ENCODE results near the gene A2M. TPM values are rescaled to one million over a fixed set of nuclear protein-coding genes. Genes with fewer than 3 reads are reported as not detected.

A2M gene
- total and polyA plus RNA-seq, 10 of the 15 experiments (the other 5 are each of a cell fraction or from before 2014, with no cell fraction given), result 0.03 to 3.5 (median 0.20) TPM; not detected in 5

- 0 out of 4 replicates have a peak, but pooled peaks cover 0 to 2% of the 10 kb centered on the region in 2 experiments for H3K27me3 ChIP-seq (replicated peaks in 1 of 2; ENCODE audit: control insufficient read depth in 2 of 2, insufficient read depth in 2 of 2, low read length in 1 of 2)
- no peak overlapping the region for H3K4me3 ChIP-seq
- H3K4me1 ChIP-seq (ENCODE audit: control insufficient read depth, insufficient read depth, low read length), result no peaks in the 10 kb centered on the region
- no peaks in the 10 kb centered on the region for H3K9me3 ChIP-seq (replicated peaks; ENCODE audit: control insufficient read depth, insufficient read depth, low read length)
- H3K4me2 ChIP-seq (ENCODE audit: control insufficient read depth, insufficient read depth), result no peak overlapping the region
- intact Hi-C loops (cut with micrococcal nuclease; ENCODE audit: unreplicated experiment), result no loop called here
- H3K9ac ChIP-seq (ENCODE audit: control insufficient read depth, insufficient read depth, low read length), result no peak overlapping the region
- POLR2A ChIA-PET, result no interaction called here
- FAIRE-seq (no peak), ATAC-seq (no peak), DNase-seq (ENCODE audit: low read depth, low spot score) (no peak)
- no peak overlapping the region for H3K27ac ChIP-seq (ENCODE audit: control insufficient read depth, insufficient read depth)
- RAD21 ChIA-PET (ENCODE audit: unreplicated experiment), result no interaction called here
- H3K79me2 ChIP-seq (ENCODE audit: control insufficient read depth, insufficient read depth, low read length), result no peaks in the 10 kb centered on the region
- no peaks in the 10 kb centered on the region for H4K20me1 ChIP-seq (ENCODE audit: control insufficient read depth, insufficient read depth)
- 24% methylated on average over 3 of the region's 3 CpGs for WGBS (ENCODE audit: insufficient coverage, insufficient replicate concordance, low lambda C conversion rate, missing lambda C conversion rate)
- no TSS peak for BruUV-seq (replicated peaks)
- H2AFZ ChIP-seq (ENCODE audit: control insufficient read depth, low read depth, low read length), result no peak overlapping the region
- CTCF ChIA-PET, result no interaction called here
- H3K36me3 ChIP-seq (ENCODE audit: control insufficient read depth in 2 of 2, insufficient read depth in 2 of 2, low read length in 1 of 2), result no peaks in the 10 kb centered on the region
- in situ Hi-C loops (cut with MboI), result no loop called here
- SMC1A ChIA-PET (ENCODE audit: uncharacterized antibody, unreplicated experiment), result no interaction called here
- TF ChIP-seq YBX1 (IDR thresholded peaks at IDR 0.05), result no peak
- no peak for TF ChIP-seq ZNF592 (IDR thresholded peaks at IDR 0.05)
- TF ChIP-seq SIN3A (IDR thresholded peaks at IDR 0.05; ENCODE audit: low read depth, low read length), result no peak
- no peak for TF ChIP-seq ELK1 (IDR thresholded peaks at IDR 0.05; ENCODE audit: low read depth, low read length)
- TF ChIP-seq ATF3 (IDR thresholded peaks at IDR 0.05; ENCODE audit: borderline replicate concordance, extremely low read depth, low read depth, low read length), result no peak
- TF ChIP-seq HDAC2 (IDR thresholded peaks at IDR 0.05), result no peak
- TF ChIP-seq CREM (IDR thresholded peaks at IDR 0.05; ENCODE audit: low read depth), result no peak
- TF ChIP-seq RAD51 (IDR thresholded peaks at IDR 0.05), result no peak
- TF ChIP-seq BHLHE40 (IDR thresholded peaks at IDR 0.05; ENCODE audit: borderline replicate concordance in 1 of 2, low read depth in 2 of 2, low read length in 1 of 2), result no peak
- TF ChIP-seq EGR1 (IDR thresholded peaks at IDR 0.05; ENCODE audit: borderline replicate concordance in 1 of 2, low read depth in 2 of 2, low read length in 2 of 2), result no peak
- no peak for TF ChIP-seq ZNF622 (IDR thresholded peaks at IDR 0.05)
- no peak for TF ChIP-seq LARP7 (IDR thresholded peaks at IDR 0.05)
- no peak for TF ChIP-seq CTCF (IDR thresholded peaks at IDR 0.05 in 2 of 3, conservative IDR thresholded peaks at IDR 0.05 in 1 of 3; ENCODE audit: control insufficient read depth in 2 of 3, extremely low read depth in 1 of 3, insufficient read depth in 1 of 3, low read depth in 3 of 3, low read length in 3 of 3)
Measured at GRCh38 chr12:9122091-9122609, 6.4 kb upstream of the A2M start.
